ENCODE measurements around the gene PTBP1.

The PTBP1 gene

GRCh38 chr19:782878-783668 lies 14.2 kb upstream of the PTBP1 start:
- no peak overlapping the region for H3K27ac ChIP-seq (ENCODE audit: low read length)
- no peaks in the 10 kb centered on the region for H3K9me2 ChIP-seq (replicated peaks; ENCODE audit: insufficient read depth, low read length)
- no peak for DNase-seq
- TF ChIP-seq EZH2phosphoT487 (IDR thresholded peaks at IDR 0.05; ENCODE audit: low read length) (no peak), EZH2 (optimal IDR thresholded peaks at IDR 0.05; ENCODE audit: low read depth, low read length) (no peak)
- TF ChIP-seq, protein P1, sequence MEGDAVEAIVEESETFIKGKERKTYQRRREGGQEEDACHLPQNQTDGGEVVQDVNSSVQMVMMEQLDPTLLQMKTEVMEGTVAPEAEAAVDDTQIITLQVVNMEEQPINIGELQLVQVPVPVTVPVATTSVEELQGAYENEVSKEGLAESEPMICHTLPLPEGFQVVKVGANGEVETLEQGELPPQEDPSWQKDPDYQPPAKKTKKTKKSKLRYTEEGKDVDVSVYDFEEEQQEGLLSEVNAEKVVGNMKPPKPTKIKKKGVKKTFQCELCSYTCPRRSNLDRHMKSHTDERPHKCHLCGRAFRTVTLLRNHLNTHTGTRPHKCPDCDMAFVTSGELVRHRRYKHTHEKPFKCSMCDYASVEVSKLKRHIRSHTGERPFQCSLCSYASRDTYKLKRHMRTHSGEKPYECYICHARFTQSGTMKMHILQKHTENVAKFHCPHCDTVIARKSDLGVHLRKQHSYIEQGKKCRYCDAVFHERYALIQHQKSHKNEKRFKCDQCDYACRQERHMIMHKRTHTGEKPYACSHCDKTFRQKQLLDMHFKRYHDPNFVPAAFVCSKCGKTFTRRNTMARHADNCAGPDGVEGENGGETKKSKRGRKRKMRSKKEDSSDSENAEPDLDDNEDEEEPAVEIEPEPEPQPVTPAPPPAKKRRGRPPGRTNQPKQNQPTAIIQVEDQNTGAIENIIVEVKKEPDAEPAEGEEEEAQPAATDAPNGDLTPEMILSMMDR (IDR thresholded peaks at IDR 0.05; ENCODE audit: low read length): no peak
- peaks cover 68% of the 10 kb centered on the region for H3K27me3 ChIP-seq (replicated peaks; ENCODE audit: insufficient read depth, low read length)
- H3K9me3 ChIP-seq (replicated peaks; ENCODE audit: insufficient read depth, low read length): no peaks in the 10 kb centered on the region
- H3K36me3 ChIP-seq (replicated peaks; ENCODE audit: insufficient read depth, low read length): no peaks in the 10 kb centered on the region
- H3K4me3 ChIP-seq (ENCODE audit: low read length): no peak overlapping the region
- H3K9ac ChIP-seq (ENCODE audit: low read length): no peak overlapping the region
- no peaks in the 10 kb centered on the region for H4K20me1 ChIP-seq (ENCODE audit: insufficient read depth, low read length)
- no peaks in the 10 kb centered on the region for H3K79me2 ChIP-seq (ENCODE audit: low read length)
- H3K4me1 ChIP-seq (ENCODE audit: low read length): no peaks in the 10 kb centered on the region
- no peak overlapping the region for H2AFZ ChIP-seq (ENCODE audit: low read length)
- no peak overlapping the region for H3K4me2 ChIP-seq (ENCODE audit: low read depth, low read length)
- H3F3A ChIP-seq (ENCODE audit: insufficient read depth, low read length): no peaks in the 10 kb centered on the region

- Histone ChIP-seq H3K79me2 (ENCODE audit: low read length) (no peaks in the 10 kb centered on the region), H3K4me2 (ENCODE audit: low read depth, low read length) (no peak overlapping the region), H3K9me3 (replicated peaks; ENCODE audit: insufficient read depth, low read length) (no peaks in the 10 kb centered on the region), H3K4me3 (ENCODE audit: low read length) (no peak overlapping the region), H3K9me2 (replicated peaks; ENCODE audit: insufficient read depth, low read length) (no peaks in the 10 kb centered on the region), H3K9ac (ENCODE audit: low read length) (no peak overlapping the region), H2AFZ (ENCODE audit: low read length) (no peak overlapping the region), H3F3A (ENCODE audit: insufficient read depth, low read length) (no peaks in the 10 kb centered on the region), H3K27me3 (replicated peaks; ENCODE audit: insufficient read depth, low read length) (peaks cover 68% of the 10 kb centered on the region), H3K36me3 (replicated peaks; ENCODE audit: insufficient read depth, low read length) (no peaks in the 10 kb centered on the region), H3K4me1 (ENCODE audit: low read length) (no peaks in the 10 kb centered on the region), H4K20me1 (ENCODE audit: insufficient read depth, low read length) (no peaks in the 10 kb centered on the region), H3K27ac (ENCODE audit: low read length) (no peak overlapping the region)
- DNase-seq: no peak
- no peak for TF ChIP-seq EZH2 (optimal IDR thresholded peaks at IDR 0.05; ENCODE audit: low read depth, low read length)
Measured at GRCh38 chr19:784541-784940, 12.7 kb upstream of the PTBP1 start.

DNA sequence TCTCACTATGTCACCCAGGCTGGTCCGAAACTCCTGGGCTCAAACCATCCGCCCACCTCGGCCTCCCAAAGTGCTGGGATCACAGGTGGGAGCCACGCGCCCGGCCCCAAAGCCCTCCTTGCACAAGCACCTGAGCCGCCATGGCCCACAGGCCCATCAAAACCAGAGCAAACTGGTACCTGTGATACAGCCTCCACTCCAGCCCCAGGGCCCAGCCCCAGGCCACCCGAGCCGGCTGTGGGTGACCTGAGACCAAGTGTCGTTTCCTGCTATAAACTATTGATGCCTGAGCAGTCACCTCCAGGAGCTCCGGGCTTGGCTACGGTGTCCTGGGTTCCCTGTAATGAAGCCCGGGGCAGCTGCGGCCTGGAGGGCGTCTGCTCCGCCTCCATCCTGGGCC lies 9.7 kb upstream of the PTBP1 start:
- no peak overlapping the region for H3K4me3 ChIP-seq (ENCODE audit: low read length)
- H2AFZ ChIP-seq (ENCODE audit: low read length): no peak overlapping the region
- no peak overlapping the region for H3K9ac ChIP-seq (ENCODE audit: low read length)
- no peaks in the 10 kb centered on the region for H3K4me1 ChIP-seq (ENCODE audit: low read length)
- H3K79me2 ChIP-seq (ENCODE audit: low read length): no peaks in the 10 kb centered on the region
- no peaks in the 10 kb centered on the region for H3K36me3 ChIP-seq (replicated peaks; ENCODE audit: insufficient read depth, low read length)
- no peaks in the 10 kb centered on the region for H4K20me1 ChIP-seq (ENCODE audit: insufficient read depth, low read length)
- H3K9me2 ChIP-seq (replicated peaks; ENCODE audit: insufficient read depth, low read length): no peaks in the 10 kb centered on the region
- H3K4me2 ChIP-seq (ENCODE audit: low read depth, low read length): no peak overlapping the region
- TF ChIP-seq EZH2phosphoT487 (IDR thresholded peaks at IDR 0.05; ENCODE audit: low read length) (no peak), EZH2 (optimal IDR thresholded peaks at IDR 0.05; ENCODE audit: low read depth, low read length) (no peak)
- TF ChIP-seq, protein P1 (IDR thresholded peaks at IDR 0.05; ENCODE audit: low read length): no peak
- peaks cover 42% of the 10 kb centered on the region for H3K27me3 ChIP-seq (replicated peaks; ENCODE audit: insufficient read depth, low read length)
- no peaks in the 10 kb centered on the region for H3K9me3 ChIP-seq (replicated peaks; ENCODE audit: insufficient read depth, low read length)
- DNase-seq: no peak
- no peak overlapping the region for H3K27ac ChIP-seq (ENCODE audit: low read length)
- no peaks in the 10 kb centered on the region for H3F3A ChIP-seq (ENCODE audit: insufficient read depth, low read length)

DNA sequence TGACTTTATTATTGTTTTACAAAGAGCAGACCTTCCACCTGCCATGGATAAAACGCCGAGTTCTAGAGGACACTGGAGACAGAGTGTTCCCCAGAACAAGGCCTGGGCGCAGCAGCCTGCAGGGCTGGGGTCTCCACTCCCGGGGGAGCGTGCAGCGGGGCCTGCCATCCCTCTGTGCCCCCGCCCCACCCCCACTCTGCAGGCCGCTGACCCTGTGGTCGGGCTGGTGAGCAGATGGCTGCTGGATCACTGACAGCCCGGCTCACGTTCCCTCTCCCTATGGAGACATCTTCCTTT lies 8.6 kb upstream of the PTBP1 start:
- TF ChIP-seq, protein P1 (IDR thresholded peaks at IDR 0.05; ENCODE audit: low read length): no peak
- TF ChIP-seq EZH2phosphoT487 (IDR thresholded peaks at IDR 0.05; ENCODE audit: low read length) (no peak), EZH2 (optimal IDR thresholded peaks at IDR 0.05; ENCODE audit: low read depth, low read length) (no peak)
- H4K20me1 ChIP-seq (ENCODE audit: insufficient read depth, low read length): no peaks in the 10 kb centered on the region
- H3K36me3 ChIP-seq (replicated peaks; ENCODE audit: insufficient read depth, low read length): no peaks in the 10 kb centered on the region
- H3K9me3 ChIP-seq (replicated peaks; ENCODE audit: insufficient read depth, low read length): no peaks in the 10 kb centered on the region
- no peak overlapping the region for H3K9ac ChIP-seq (ENCODE audit: low read length)
- H3K79me2 ChIP-seq (ENCODE audit: low read length): no peaks in the 10 kb centered on the region
- H3K4me1 ChIP-seq (ENCODE audit: low read length): no peaks in the 10 kb centered on the region
- peaks cover 34% of the 10 kb centered on the region for H3K27me3 ChIP-seq (replicated peaks; ENCODE audit: insufficient read depth, low read length)
- H3F3A ChIP-seq (ENCODE audit: insufficient read depth, low read length): no peaks in the 10 kb centered on the region
- H3K4me2 ChIP-seq (ENCODE audit: low read depth, low read length): no peak overlapping the region
- no peak overlapping the region for H2AFZ ChIP-seq (ENCODE audit: low read length)
- no peak for DNase-seq
- no peaks in the 10 kb centered on the region for H3K9me2 ChIP-seq (replicated peaks; ENCODE audit: insufficient read depth, low read length)
- H3K4me3 ChIP-seq (ENCODE audit: low read length): no peak overlapping the region
- H3K27ac ChIP-seq (ENCODE audit: low read length): no peak overlapping the region

Data from MM.1S (cell line).